Endothelial cell (in vitro differentiated cells): Measurements from ENCODE around the gene OPHN1. TPM values are rescaled to one million over a fixed set of nuclear protein-coding genes. Genes with fewer than 3 reads are reported as not detected.
"Not testable (repeated sequence)": the region's sequence is repeated elsewhere in the genome, so short reads cannot be mapped to it uniquely, and the experiment has no call there.

Experiments
- DNase-seq: peaks from one replicate; pipeline ENCODE4 v3.0.0; 2021; ENCODE audit warnings: low spot score
- H3K27ac Mint-ChIP-seq: one replicate; pipeline ENCODE4 v1.8.0; 2021; ENCODE audit warnings: mixed read lengths, inconsistent platforms; ENCODE audit not compliant: unreplicated experiment
- H3K27me3 Mint-ChIP-seq: one replicate; pipeline ENCODE4 v1.8.0; 2021; ENCODE audit warnings: mild to moderate bottlenecking, moderate library complexity, mixed read lengths, inconsistent platforms; ENCODE audit not compliant: unreplicated experiment
- H3K36me3 Mint-ChIP-seq: one replicate; pipeline ENCODE4 v1.8.0; 2021; ENCODE audit warnings: mild to moderate bottlenecking, low read depth, mixed read lengths, inconsistent platforms; ENCODE audit not compliant: unreplicated experiment
- H3K4me1 Mint-ChIP-seq: one replicate; pipeline ENCODE4 v1.8.0; 2021; ENCODE audit warnings: mild to moderate bottlenecking, mixed read lengths, inconsistent platforms; ENCODE audit not compliant: unreplicated experiment
- H3K4me3 Mint-ChIP-seq: one replicate; pipeline ENCODE4 v1.8.0; 2021; ENCODE audit warnings: mild to moderate bottlenecking, mixed read lengths, inconsistent platforms; ENCODE audit not compliant: unreplicated experiment
- H3K9me3 Mint-ChIP-seq: one replicate; pipeline ENCODE4 v1.8.0; 2021; ENCODE audit warnings: mixed read lengths, inconsistent platforms; ENCODE audit not compliant: unreplicated experiment
- CTCF ChIP-seq: fragments of 200-600 bp; sonication (generic); IDR thresholded peaks from one replicate; pipeline ENCODE4 v1.5.0; 2021; ENCODE audit warnings: antibody characterized with exemption; ENCODE audit not compliant: unreplicated experiment
- total RNA-seq: library from RNA; stranded (reverse); fragmentation: NEBNext Ultra II Directional; extraction: Animal tissue kit (Norgen Biotek cat#: 25700); gene quantifications from one replicate; pipeline ENCODE4 v1.2.1, GENCODE V29; 2021; ENCODE audit not compliant: unreplicated experiment

Gene OPHN1
- total RNA-seq, 1 donor from 2014 or later = 13.2 TPM

- TF ChIP-seq CTCF = no peak
- Mint-ChIP-seq H3K27me3 (no peaks in the 10 kb centered on the region), H3K4me3 (no peak overlapping the region), H3K4me1 (no peaks in the 10 kb centered on the region), H3K9me3 (no peaks in the 10 kb centered on the region), H3K27ac (no peak overlapping the region), H3K36me3 (peaks cover 14% of the 10 kb centered on the region)
- DNase-seq = no peak
Measured at GRCh38 chrX:68383540-68383939, 49.8 kb downstream of the OPHN1 start.

DNA sequence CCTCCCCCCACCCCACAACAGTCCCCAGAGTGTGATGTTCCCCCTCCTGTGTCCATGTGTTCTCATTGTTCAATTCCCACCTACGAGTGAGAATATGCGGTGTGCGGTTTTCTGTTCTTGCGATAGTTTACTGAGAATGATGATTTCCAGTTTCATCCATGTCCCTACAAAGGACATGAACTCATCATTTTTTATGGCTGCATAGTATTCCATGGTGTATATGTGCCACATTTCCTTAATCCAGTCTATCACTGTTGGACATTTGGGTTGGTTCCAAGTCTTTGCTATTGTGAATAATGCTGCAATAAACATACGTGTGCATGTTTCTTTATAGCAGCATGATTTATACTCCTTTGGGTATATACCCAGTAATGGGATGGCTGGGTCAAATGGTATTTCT is 55.7 kb downstream of the OPHN1 start:
- not testable (repeated sequence) for DNase-seq

GRCh38 chrX:68376373-68376772 is 56.9 kb downstream of the OPHN1 start:
- no peaks in the 10 kb centered on the region for H3K4me1 Mint-ChIP-seq
- no peak overlapping the region for H3K4me3 Mint-ChIP-seq

More for the DNA sequence above, 55.7 kb downstream of the OPHN1 start:
- not testable (repeated sequence) for H3K4me3 Mint-ChIP-seq, H3K4me1 Mint-ChIP-seq, H3K9me3 Mint-ChIP-seq, H3K27me3 Mint-ChIP-seq, H3K27ac Mint-ChIP-seq
- peaks cover 11% of the 10 kb centered on the region for H3K36me3 Mint-ChIP-seq

DNA sequence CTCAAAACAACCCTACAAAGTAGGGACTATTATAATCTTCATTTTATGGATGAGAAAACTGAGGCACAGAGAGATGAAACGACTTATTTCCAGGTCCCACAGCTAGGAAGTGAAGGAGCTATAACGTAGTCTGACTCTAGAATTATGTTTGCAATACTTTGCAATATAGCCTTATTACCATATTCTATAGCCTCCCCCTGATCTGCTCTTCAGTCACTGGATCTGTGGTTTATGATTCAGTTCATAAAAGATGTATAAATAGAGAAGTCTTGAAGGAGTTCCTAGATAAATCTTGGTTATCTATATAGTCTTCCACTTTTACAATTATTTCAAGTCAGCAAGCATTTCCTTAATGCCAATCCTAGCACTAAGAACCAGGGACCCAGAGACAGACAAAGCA is 57.5 kb downstream of the OPHN1 start:
- Mint-ChIP-seq H3K27ac (no peak overlapping the region), H3K4me1 (no peaks in the 10 kb centered on the region), H3K27me3 (peaks cover 1% of the 10 kb centered on the region), H3K9me3 (no peaks in the 10 kb centered on the region), H3K36me3 (peaks cover under 1% of the 10 kb centered on the region), H3K4me3 (no peak overlapping the region)
- TF ChIP-seq CTCF = no peak
- no peak for DNase-seq

More at GRCh38 chrX:68376373-68376772, 56.9 kb downstream of the OPHN1 start:
- no peaks in the 10 kb centered on the region for H3K9me3 Mint-ChIP-seq
- no peak overlapping the region for H3K27ac Mint-ChIP-seq
- H3K27me3 Mint-ChIP-seq = peaks cover 1% of the 10 kb centered on the region
- peaks cover 6% of the 10 kb centered on the region for H3K36me3 Mint-ChIP-seq
- no peak for TF ChIP-seq CTCF
- DNase-seq = no peak

DNA sequence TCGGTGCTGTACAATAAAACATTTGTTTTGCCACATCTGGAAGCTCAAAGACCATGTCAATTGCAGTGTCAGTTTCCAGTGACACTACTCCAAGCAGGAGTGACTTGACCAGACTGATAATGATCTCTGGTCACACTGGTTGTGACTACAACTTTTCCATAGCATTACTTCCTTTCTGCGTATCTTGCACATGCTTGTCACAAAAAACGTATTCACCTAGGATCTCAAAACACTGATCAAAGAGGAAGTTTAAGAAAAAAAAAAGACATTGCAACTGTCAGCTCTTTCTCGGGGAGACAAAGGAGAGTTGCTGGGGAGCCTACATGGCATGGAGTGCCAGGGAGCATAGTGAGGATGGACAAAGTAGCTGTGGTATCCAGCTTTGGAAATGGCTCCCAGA is 60.6 kb downstream of the OPHN1 start:
- peaks cover 1% of the 10 kb centered on the region for H3K27me3 Mint-ChIP-seq
- no peak for TF ChIP-seq CTCF
- H3K4me3 Mint-ChIP-seq = no peak overlapping the region
- H3K4me1 Mint-ChIP-seq = peaks cover 5% of the 10 kb centered on the region
- H3K36me3 Mint-ChIP-seq = no peaks in the 10 kb centered on the region
- H3K9me3 Mint-ChIP-seq = no peaks in the 10 kb centered on the region
- DNase-seq = no peak
- H3K27ac Mint-ChIP-seq = no peak overlapping the region

DNA sequence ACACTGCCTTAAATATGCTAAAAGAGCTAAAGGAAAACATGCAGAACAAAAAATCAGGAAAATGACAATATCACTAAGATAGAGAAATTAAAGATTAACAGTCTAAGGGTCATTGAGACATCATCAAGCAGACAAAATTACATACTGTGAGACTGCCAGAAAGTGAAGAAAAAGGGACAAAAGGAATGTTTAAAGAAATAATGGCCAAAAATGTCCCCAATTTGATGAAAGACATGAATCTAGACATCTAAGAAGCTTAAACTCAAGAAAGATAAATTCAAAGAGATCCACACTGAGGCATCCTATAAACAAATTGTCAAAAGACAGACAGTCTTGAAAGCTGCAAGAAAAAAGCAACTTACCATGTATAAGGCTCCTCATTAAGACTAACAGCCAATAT is 63.7 kb downstream of the OPHN1 start:
- H3K4me3 Mint-ChIP-seq = no peak overlapping the region

More for the DNA sequence above, 63.7 kb downstream of the OPHN1 start:
- TF ChIP-seq CTCF = no peak
- H3K27me3 Mint-ChIP-seq = no peaks in the 10 kb centered on the region
- H3K36me3 Mint-ChIP-seq = no peaks in the 10 kb centered on the region
- H3K9me3 Mint-ChIP-seq = no peaks in the 10 kb centered on the region
- H3K27ac Mint-ChIP-seq = no peak overlapping the region
- no peak for DNase-seq
- peaks cover 5% of the 10 kb centered on the region for H3K4me1 Mint-ChIP-seq
